Kidney glomerular epithelial cell (primary cell): ENCODE measurements around the gene GOLGA8K.
"Not testable (repeated sequence)": the region's sequence is repeated elsewhere in the genome, so short reads cannot be mapped to it uniquely, and the experiment has no call there.

Experiments used
- DNase-seq: peaks from one replicate; lab custom pipeline; 2025; lab: John Stamatoyannopoulos, UW

GOLGA8K gene

DNA sequence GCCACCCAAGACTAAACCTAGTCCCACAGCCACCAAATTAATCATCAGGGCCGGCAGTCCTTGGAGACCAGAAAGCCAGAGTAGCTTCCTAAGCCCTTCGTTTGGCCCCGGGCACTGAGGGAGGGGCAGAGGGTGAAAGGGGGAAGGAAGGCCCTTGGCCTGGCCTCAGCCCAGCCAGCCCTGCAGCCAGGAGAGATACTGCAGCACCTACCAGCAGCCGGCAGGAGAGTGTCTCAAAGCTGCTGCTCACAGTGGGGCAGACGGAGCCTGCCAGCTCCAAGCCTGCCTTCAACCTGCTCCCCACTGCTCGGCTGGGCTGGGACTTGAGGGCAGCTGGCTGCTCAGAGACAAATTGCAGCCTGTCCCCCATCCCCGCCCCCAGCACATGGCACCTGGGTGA, 50.3 kb downstream of the GOLGA8K start:
- DNase-seq, result not testable (repeated sequence)

DNA sequence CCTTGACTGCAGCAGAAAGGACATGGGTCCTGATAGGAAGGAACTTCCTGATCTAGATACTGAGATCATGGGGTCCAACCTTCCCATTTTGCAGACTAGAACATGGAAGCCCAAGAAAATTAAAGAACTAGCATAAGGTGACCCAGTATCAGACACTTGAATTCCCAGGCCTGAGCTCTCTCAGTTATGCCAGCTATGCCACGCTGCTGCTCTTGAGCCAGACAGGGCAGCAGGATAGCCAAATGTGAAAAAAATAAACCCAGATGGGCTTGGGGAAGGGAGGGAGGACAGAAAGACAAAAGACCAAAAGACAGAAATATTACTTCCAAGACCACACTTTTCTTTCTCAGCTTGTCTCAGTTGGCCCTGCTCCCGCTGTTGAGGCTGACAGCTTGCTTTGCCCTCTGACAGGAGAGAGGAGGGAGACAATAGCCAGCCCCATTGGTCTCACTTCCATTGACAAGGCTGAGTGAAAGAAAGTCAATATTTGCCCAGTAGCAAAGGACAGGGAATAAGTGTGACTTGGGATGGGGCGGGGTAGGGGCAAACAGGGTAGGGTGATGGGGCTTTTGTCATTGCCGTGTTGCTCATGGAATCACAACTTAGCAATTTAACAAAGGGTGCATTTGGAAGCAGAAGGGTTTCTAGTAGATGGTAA, 52.4 kb downstream of the GOLGA8K start:
- not testable (repeated sequence) for DNase-seq

DNA sequence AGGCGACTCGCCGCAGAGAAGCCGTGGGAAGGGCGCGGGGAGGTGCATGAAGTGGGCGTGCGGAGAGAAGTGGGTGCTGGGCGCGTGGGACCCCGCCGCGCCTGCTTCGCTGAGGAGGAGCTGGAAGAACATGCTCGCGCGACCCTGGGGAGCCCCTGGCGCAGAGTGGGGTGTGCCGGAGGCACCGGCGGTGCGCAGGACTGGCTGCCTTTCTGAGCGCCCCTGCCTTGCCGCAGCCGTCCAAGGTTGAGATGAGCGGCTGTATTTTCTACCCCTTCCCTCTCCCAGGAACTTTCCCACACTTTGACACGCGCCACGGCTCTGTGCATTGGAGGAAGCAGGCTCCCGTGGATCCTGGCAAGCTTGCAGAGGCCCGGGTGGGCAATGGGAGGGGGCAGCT, 56.1 kb downstream of the GOLGA8K start:
- not testable (repeated sequence) for DNase-seq

DNA sequence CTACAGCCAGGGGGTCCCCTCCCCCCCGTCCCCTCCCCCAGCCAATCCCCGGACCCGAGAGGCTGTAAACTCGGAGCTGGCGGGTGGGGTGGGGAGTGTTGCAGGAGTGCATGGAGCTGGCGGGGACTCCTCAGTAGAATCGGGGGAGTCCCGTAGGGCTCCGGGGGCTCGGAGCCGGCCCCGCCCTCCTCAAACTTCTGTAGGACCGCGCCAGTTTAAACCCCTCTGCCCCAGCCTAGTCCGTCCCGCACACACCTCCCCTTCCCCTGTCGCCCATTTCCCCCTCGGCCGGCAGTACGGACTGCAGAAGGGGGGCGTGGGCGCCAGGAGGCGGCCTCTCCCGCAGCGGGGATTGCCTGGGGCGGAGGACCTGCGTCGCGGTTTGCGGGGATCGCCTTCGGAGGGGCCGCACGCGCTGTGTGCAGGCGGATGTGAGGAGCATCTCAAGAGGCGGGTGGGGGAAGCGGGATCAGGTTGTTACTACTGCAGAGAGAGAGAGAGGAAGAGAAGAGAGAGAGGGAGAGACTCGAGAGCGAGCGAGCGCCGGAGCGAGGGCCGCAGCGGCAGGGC, 57.0 kb downstream of the GOLGA8K start:
- DNase-seq, result not testable (repeated sequence)

DNA sequence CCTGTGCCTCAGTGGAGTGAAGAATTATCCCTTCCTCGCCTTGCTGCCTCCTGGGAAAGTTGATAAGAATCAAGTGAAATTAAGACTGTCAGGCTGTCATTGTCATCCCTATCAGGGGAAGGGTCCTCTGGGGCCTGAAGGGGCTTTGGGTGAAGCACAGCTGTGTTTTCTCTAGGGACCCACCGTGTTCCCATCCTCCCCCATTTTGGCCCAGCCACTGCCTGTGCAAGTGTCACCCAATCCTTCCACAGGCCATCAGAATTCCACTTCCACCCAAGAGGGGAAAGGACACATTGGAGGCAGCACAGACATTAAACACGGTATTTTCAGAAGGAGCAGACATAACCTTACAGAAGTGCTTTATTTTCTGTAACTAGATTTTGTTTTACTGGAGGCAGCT, 59.2 kb downstream of the GOLGA8K start:
- not testable (repeated sequence) for DNase-seq
